SKM-1 (cell line): ENCODE results near the gene ITGB1.
"Not testable (repeated sequence)": the region's sequence is repeated elsewhere in the genome, so short reads cannot be mapped to it uniquely, and the experiment has no call there.

Source experiments
- DNase-seq: peaks from one replicate; lab custom pipeline; 2025; ENCODE audit not compliant: unreplicated experiment; lab: John Stamatoyannopoulos, UW

ITGB1 gene

DNA sequence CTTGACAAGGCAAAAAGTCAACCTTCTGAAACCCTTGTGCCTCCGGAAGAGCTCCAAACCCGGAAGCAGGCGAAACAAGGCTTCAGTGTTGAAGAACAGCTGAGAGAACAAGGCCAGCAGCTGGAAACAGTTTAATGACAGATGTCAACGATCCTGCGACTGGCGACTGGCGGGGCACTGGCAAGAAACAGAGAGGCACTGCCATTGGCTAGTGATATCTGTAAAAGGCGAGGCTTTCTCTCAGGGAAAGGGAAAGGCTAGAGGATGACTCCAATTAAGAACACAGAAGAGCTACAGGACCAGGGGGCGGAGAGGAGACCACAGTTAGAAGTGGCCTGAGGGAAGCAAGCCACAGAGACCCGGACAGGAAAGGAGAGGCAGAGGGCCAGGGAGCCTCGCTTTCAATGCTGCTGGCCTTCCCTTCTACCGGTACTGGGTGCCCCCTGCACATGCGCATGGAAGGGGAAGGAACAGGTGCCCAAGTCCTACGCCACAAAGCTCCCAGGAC, 19.4 kb downstream of the ITGB1 start:
- no peak for DNase-seq

DNA sequence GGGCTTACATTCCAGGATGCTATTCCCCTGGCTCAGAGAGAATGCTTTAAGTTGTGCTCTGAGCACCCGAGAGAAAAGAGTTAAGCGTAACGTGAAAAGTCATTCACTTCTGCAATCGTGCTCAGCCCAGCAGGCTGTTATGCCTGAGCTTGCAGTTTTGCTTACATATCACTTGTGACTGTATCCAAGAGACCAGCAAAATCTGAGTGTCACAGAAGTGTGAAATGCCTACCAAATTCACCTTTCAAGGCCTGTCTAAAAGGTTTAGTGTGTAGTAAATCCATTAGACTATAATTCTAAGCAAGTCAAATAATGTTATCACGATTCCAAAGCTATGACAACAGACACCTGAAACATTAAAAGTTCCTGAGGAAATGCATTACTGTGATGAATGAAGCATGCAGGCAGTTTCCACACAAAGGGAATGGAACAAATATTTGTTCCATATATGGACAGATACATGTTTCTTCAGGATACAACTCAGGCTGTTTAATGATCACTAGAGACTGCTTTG, 20.1 kb downstream of the ITGB1 start:
- DNase-seq = no peak

DNA sequence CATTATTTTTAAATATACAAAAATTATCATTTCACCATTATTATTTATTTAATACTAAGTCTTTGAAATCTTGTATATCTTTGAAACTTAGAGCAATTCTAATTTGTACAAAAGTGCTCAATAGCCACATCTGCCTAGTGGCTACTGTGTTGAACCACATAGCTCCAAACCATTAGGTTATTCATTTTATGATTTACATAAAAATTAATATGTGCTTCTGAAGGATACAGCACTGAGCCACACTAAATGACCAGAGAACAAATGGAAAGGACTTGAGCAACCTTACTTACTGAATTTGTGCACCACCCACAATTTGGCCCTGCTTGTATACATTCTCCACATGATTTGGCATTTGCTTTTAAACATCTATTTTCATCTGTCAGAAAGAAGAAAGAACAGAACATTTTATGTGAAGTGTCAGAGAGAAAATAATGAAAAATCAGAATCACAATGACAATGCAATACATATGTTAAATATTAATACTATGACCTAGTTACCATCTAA, 25.8 kb downstream of the ITGB1 start:
- DNase-seq = no peak

DNA sequence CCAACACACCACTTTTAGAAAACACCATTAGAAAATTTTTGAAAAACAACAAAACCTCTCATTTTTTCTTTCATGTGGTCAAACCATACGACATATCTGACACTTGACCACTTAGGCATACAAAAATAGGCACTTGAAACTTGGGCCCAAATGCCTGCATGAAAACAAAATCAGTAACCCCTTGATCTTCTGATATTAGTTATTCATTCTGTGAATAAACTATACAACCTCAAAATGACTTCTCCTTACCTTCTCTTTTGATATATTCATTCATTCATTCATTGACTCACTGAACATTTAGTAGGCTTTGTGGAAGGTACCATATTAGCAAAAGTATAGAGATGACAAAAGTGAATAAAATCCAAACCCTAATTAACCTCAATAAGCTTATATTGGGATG, 26.4 kb downstream of the ITGB1 start:
- DNase-seq = no peak

GRCh38 chr10:32930036-32930435, 28.0 kb downstream of the ITGB1 start:
- DNase-seq = no peak

DNA sequence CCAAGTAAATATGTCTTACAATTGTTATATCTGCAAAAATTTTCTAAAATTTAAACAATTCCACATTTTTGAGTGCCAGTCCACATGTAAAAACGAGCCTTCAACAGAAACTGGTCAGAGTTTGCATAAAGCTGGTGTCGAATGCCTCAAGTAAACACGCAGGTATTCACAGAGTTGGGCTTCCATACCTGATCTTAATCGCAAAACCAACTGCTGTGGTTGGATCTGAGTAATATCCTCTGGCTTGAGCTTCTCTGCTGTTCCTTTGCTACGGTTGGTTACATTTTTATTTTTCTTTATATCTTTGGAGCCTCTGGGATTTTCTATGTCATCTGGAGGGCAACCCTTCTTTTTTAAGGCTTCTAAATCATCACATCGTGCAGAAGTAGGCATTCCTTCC, 28.4 kb downstream of the ITGB1 start:
- no peak for DNase-seq

- no peak for DNase-seq
Observed at GRCh38 chr10:32927750-32928149, 30.3 kb downstream of the ITGB1 start.

- no peak for DNase-seq
Observed at GRCh38 chr10:32923849-32924248, 34.2 kb downstream of the ITGB1 start.

DNA sequence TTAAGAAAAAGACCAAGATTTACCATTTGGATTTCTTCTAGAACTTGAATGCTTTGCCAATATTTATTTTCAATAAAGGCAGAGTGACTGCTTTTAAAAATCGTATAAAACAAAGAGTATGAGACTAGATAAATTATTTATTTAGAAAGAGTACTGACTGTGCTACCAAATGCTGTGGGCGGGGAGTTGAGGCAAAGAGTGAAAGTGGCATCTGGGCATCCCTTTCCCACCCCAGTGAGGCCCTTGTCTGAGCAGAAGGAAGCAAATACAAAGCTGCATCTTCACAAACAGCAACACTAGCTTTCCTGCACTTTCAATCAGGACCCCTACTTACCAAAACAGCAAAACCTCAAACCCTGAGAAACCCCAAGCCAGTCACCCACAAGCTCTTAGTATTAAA, 34.9 kb downstream of the ITGB1 start:
- no peak for DNase-seq

DNA sequence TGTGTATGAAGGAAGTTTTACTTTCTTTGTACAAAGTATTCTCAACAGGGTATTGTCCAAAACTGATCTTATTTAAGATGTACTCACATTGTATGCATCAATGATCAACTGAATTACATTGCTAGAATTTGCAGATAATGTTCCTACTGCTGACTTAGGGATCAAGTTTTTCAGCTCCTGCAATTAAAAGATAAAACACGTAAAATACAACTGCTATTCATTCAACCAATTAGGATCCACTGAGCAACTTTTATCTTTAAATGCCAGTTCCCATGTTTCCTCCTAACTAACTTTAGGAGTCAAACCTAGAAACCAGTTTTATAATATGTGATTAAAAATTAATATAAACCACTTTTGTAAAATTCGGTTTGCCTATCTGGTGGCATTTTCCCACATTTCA, 35.9 kb downstream of the ITGB1 start:
- DNase-seq = no peak

DNA sequence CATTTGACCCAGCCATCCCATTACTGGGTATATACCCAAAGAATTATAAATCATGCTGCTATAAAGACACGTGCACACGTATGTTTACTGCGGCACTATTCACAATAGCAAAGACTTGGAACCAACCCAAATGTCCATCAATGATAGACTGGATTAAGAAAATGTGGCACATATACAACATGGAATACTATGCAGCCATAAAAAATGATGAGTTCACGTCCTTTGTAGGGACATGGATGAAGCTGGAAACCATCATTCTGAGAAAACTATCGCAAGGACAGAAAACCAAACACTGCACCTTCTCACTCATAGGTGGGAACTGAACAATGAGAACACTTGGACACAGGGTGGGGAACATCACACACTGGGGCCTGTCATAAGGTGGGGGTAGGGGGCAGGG, 40.2 kb downstream of the ITGB1 start:
- DNase-seq = not testable (repeated sequence)

DNA sequence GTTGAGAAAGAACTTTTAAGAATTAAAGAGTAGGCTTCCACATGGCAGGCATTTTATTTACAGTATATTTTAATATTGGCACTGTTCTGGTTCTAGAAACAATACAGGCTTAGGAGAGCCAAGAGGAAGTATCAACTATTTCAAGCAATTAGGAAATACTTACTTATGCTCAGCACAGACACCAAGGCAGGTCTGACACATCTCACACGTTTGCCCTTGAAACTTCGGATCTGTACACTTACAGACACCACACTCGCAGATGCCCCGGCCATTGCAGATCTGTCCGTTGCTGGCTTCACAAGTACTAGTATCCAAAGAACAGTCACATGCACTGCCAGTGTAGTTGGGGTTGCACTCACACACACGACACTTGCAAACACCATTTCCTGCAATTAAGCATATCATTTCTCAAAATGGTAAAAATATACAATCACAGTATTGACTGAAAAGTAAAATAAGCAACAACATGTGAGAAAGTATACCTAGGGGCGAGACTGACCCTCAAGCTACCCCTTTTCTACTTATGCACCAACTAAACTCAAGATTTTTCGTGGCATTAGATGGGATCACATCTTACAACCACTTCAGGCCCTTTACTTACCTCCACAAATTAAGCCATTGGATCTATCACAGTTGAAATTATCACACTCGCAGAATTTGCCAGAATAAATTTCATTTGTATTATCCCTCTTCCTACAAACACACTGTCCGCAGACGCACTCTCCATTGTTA, 46.6 kb downstream of the ITGB1 start:
- DNase-seq = no peak

DNA sequence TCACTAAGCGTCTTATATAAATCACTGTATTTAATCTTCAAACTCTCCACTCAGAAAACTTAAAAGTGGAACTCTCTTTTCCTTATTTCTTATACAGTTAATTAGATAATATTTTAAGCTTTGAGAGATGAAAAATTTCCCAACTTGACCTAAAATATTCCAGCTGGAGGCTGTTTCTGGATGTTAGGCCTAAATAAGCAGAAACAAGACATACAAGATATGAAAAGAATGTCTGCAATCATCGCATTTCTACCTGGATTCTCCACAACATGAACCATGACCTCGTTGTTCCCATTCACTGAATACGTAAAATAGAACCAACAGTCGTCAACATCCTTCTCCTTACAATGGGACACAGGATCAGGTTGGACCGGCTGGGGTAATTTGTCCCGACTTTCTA, 48.1 kb downstream of the ITGB1 start:
- DNase-seq = not testable (repeated sequence)

GRCh38 chr10:32909456-32909855, 48.6 kb downstream of the ITGB1 start:
- DNase-seq = no peak

DNA sequence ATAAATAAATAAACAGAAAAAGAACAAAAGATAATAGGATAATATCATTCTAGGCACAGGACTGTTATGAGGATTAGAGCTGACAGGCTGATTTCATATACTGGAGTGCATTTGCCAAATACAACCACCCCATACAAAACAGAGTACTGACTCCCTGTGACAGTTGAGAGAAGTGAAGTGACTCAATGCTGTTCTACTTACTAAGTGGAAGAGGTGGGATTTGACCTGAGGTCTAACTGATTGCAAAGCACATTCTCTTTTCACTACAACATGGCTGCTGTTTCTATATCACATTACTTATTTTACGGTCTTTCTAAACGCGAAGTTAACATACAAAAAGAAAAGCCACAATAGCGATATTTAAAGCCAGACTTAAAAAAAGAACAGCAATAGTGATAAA, 51.4 kb downstream of the ITGB1 start:
- no peak for DNase-seq

GRCh38 chr10:32905466-32905865, 52.6 kb downstream of the ITGB1 start:
- no peak for DNase-seq

- no peak for DNase-seq
Observed at GRCh38 chr10:32901815-32902214, 56.2 kb downstream of the ITGB1 start.

DNA sequence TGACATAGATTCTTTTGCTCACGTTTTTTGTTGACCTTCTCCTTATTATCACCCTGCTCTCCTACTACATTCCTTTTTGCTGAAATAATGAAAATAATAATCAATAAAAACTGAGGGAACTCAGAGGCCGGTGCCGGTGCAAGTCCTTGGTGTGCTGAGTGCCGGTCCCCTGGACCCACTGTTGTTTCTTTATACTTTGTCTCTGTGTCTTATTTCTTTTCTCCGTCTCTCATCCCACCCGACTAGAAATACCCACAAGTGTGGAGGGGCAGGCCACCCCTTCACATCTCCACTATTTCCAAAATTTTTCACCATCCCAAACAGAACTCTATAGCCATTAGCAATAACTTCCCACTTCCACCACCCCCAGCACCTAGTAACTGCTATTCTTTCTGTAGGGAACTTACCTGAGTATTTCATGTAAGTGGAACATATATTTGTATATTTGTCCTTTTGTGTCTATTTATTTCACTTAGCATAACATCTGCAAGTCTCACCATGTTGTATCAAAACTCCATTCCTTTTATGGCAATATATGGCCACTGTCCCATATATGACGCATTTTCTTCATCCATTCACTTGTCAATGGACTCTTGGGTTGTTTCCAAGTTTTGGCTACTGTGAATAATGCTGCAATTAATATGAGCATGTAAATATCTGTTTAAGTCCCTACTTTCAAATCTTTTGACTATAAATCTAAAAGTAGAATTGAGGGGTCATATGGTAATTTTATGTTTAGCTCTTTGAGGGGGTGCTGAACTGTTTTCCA, 62.6 kb downstream of the ITGB1 start:
- DNase-seq = not testable (repeated sequence)

GRCh38 chr10:32893916-32894664, 63.9 kb downstream of the ITGB1 start:
- DNase-seq = no peak

DNA sequence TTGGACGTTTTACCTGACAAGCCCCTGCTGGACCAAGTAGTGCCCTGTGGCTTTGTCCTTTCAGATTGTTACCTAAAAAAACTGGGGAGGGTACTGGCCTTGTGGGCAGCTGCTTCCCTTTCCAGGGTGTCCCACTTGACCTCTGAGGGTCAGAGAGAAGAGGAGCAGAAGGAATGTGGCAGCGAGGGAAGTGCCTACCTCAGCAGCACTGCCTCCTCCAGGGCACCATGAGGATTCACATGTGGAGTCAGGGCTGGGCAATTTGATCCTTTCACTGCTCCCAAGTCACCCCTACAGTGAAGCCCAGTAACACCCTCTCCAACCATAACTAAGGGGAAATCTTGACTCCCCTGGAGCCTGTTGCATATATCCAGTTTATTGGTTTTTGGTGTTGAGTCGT, 64.6 kb downstream of the ITGB1 start:
- DNase-seq = no peak

DNA sequence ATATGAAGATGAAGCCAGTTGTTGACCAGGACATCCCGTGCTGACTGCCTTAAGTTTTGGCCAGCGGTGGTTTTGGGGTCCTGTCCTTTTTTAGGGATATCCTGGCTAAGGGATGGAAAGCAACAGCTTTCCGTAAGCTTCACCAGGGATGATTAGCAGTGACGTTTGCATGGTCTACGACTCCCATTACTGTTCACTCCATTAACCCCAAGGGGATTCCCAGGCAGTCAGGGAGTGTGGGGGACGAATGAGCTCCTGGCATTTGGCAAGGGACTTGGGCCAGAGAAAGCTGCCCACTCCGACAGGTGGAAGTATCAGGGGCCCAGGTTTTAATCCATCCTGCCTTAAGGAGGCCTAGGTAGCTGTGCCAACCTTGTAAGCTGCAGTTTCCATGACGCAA, 66.8 kb downstream of the ITGB1 start:
- DNase-seq = no peak
